Tibial nerve (tissue), 4 donors: ENCODE data around the gene ALK.

Experiments used
- CTCF ChIP-seq, 5 experiments: fragments of 200-600 bp in 3 of 5; fragments of 450-650 bp in 2 of 5; sonication (generic) in 3 of 5; IDR thresholded peaks; one replicate each; pipeline ENCODE4 v1.5.1; 2016 to 2019; ENCODE audit warnings: antibody characterized with exemption in 5 of 5, mild to moderate bottlenecking in 3 of 5, moderate library complexity in 2 of 5
- EP300 ChIP-seq, 2 donors: sonication (generic); formaldehyde crosslinking; IDR thresholded peaks; one replicate each; pipeline ENCODE4 v1.6.1; 2017; ENCODE audit warnings: antibody characterized with exemption in 2 of 2, mild to moderate bottlenecking in 1 of 2
- POLR2A ChIP-seq, 2 donors: fragments of 450-650 bp; IDR thresholded peaks; one replicate each; pipeline ENCODE4 v1.6.1; 2017; ENCODE audit warnings: antibody characterized with exemption in 2 of 2, mild to moderate bottlenecking in 2 of 2, moderate library complexity in 2 of 2

GRCh38 chr2:29596584-29596983 is 324.8 kb downstream of the ALK start:
- TF ChIP-seq CTCF (IDR thresholded peaks at IDR 0.05) (no peak), POLR2A (IDR thresholded peaks at IDR 0.05) (no peak), EP300 (IDR thresholded peaks at IDR 0.05) (no peak)
